ENCODE data around the gene ZNF675.
"Not testable (repeated sequence)": the region's sequence is repeated elsewhere in the genome, so short reads cannot be mapped to it uniquely, and the experiment has no call there.

ZNF675 gene

DNA sequence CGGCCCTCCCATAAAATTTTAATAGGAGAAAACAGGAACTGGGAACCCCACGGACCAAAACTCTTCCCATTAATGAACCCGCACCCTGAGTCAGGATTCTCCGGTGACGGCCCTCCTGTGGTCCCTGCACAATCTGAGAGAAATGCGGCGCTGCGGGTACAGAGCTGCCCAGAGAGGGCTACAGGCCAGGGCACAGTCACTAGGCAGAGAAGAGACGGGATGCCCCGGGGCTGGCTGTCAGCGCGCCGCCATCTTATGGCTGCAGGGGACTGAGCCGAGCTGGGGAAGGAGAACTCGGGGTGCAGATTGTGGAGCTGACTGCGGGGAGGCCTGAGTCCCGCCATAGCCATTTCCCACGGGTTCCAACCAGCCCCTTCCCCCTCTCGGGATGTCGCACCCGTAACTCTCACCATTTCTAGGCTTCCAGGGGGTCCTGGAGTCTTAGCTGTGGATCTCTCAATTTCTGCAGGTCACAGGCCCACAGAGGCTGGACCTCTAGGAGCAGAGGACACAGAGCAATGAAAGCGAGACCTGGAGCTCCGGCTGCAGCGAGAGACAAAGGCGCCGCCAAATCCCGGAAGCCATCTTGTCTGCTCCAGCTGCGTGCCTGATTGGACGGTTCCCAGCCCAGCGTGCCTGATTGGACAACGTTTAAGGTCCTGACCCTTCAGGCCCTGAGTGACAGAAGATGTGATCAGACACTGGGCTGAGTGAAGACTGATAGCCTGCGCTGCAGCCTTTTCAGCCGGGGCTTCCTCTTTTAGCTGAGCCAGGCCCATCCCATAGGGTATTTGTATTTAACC is at the start of gene ZNF675:
TSS of gene ZNF675 (minus strand) at position 592 of the 803 bp plus-strand sequence. CDS start at position 413, 179 bp downstream.
- peak; percentile 59 for DNase-seq (ENCODE audit: low read depth)

DNA sequence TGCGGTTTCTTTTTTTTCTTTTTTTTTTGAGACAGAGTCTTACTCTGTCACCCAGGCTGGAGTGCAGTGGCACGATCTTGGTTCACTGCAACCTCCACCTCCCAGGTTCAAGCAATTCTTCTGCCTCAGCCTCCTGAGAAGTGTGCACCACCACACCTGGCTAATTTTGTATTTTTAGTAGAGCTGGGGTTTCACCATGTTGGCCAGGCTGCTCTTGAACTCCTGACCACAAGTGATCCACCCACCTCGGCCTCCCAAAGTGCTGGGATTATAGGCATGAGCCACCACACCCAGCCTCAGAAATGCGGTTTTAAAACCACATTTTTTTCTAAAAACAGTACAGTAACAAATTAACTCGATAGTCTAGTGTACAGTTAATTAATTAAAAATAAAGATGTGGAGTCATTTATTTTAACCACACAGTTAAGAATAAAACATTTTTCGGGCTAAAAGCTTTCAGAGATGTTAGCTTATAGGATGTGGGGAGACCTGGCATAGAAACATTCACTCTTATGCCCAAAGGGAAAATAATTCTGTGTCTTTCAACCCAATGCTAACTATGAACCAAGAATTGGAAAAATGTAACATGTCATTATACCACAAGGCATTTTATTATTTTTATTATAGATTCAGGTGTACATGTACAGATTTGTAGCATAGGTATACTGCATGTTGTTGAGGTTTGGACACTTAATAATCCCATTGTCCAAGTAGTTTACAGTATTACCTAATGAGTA is 43.9 kb upstream of the ZNF675 start:
- not testable (repeated sequence) for DNase-seq (ENCODE audit: low read depth)

DNA sequence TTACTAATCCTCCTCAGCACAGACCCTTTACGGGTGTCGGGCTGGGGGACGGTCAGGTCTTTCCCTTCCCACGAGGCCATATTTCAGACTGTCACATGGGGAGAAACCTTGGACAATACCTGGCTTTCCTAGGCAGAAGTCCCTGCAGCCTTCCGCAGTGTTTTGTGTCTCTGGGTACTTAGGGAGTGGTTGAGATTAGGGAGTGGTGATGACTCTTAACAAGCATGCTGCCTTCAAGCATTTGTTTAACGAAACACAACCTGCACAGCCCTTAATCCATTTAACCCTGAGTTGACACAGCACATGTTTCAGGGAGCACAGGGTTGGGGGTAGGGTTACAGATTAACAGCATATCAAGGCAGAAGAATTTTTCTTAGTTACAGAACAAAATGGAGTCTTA is 37.1 kb upstream of the ZNF675 start:
- not testable (repeated sequence) for DNase-seq (ENCODE audit: low read depth)

DNA sequence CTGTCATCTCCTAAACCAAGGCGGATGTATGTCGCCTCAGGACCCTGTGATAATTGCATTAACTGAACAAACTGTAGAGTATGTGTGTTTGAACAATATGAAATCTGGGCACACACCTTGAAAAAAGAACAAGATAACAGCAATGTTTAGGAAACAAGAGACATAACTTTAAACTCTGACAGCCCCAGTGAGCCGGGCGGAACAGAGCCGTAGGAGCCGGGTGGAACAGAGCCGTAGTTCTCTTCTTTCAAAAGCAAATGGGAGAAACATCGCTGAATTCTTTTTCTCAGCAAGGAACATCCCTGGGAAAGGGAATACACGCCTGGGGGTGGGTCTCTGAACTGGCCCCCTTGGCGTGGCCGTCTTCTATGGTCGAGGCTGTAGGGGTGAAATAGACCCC is 31.8 kb upstream of the ZNF675 start:
- DNase-seq (ENCODE audit: low read depth) = no peak

DNA sequence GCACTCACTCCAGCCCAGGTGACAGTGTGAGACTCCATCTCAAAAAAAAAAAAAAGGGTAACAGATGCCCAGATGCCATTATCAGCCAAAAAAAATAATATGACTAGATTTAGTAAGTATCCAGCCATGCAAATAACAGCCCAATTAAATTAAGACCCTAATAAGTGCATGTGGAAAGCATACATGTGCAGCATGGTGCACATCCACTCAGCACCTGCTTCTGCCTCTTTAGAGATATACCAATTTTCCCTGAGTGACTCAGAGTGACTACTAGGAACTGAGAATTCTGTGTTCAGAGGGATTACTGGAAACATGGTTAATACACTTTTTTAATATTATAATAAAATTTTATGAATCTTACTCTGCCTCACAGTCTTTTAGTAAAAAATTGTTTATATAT is 29.8 kb upstream of the ZNF675 start:
- DNase-seq (ENCODE audit: low read depth) = no peak

DNA sequence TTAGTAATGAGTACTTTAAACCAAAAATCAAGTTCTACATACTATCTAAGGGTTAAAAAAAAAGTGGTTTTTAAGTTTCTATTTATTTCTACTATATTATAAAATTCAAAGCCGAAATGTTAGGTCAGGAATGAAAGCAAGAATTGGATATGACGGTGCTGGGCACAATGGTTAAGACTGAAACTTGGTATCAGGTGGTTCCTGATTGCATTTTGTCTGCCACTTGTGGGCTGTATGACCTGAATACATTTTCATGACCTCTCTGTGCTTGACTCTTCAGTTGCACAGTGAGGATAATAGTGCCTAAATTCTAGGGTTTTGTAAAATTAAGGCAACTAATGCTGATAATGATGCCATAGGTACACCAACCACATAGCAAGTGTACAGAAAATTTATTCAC is 22.3 kb upstream of the ZNF675 start:
- DNase-seq (ENCODE audit: low read depth) = no peak

DNA sequence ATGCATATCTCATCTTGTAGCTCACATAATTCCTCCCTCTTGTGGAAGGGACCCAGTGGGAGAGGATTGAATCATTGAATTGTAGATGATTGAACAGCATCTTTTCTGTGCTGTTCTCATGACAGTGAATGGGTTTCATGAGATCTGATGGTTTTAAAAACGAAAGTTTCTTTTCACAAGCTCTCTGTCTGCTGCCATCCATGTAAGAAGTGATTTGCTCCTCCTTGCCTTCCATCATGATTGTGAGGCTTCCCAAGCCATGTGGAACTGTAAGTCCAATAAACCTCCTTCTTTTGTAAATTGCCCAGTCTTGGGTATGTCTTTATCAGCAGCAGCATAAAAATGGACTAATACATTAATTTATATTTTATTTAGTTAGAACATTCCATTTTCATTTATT is 19.6 kb upstream of the ZNF675 start:
- DNase-seq (ENCODE audit: low read depth) = no peak

DNA sequence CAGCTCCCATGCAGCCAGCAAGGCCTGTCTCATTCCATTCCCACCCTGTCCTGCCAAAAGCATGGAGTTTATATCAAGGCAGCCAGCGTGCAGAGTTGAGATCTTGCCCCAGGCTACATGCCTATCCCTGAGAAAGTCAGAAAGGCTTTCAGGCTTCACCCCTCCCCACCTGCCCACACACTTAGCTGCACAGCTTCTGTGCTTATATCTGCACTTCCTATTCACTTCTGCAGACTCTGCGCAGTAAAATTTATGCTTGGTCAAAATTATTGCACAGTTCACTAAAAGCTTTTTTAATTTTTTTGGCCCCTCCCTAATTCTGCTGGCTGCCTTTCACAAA is 12.5 kb upstream of the ZNF675 start:
- no peak for DNase-seq (ENCODE audit: low read depth)

DNA sequence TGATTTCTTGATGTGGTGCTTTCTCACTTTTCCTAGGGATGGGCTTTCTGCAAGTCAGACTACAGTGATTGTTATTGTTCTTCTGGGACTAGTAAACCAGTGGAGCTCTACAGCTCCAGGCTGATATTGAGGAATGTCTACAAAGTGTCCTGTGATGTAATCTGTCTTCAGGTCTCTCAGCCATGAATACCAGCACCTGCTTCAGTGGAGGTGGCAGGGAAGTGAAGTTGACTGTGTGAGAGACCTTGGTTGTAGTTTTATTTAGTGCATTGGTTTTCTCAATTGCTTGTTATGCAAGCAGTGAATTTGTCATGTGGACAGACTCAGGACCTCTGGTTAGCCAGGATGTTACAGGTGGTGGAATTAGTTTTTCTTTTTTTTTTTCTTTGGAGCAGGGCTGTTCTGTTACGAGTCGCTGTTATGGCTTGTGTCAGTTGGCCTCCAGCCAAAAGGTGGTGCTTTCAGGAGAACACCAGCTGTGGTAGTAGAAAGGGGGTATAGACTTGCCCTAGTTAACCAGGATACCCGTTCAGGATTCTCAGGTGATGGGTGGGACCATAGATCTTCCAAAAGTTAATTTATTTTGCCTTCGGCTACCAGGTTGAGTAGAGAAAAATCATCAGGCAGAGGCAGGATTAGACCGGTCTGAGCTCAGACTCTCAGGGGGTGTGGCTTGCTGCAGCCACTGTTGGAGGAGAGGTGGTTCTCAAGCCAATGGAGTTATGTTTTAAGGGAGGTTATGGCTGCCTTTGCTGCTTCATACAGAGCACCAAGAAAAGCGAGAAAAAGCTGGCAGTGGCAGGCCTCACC is 11.9 kb upstream of the ZNF675 start:
- DNase-seq (ENCODE audit: low read depth) = no peak

DNA sequence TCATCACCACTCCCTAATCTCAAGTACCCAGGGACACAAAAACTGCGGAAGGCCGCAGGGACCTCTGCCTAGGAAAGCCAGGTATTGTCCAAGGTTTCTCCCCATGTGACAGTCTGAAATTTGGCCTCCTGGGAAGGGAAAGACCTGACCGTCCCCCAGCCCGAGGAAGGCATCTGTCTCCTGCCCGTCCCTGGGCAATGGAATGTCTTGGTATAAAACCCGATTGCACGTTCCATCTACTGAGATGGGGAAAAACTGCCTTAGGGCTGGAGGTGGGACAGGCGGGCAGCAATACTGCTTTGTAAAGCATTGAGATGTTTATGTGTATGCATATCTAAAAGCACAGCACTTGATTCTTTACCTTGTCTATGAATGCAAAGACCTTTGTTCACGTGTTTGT is 5.9 kb upstream of the ZNF675 start:
- DNase-seq (ENCODE audit: low read depth) = not testable (repeated sequence)

DNA sequence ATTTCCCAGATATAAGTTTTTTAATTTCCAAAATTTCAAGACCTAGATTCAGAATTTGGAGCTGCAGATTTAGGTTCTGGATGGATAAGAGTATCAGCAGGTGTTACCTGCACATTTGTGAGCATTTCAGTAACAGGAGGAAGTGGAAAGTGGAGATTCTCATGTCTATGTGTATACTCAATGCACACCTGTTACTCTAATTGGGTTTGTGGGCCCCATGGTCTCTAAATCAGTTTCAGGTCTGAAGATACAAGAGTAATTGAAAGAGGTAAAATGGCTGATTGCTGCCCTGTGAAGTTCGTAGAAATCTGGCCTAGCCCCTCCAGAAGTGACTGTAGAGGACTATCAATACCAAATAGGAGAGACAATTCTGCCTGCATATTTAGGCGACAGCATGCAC is 13.9 kb downstream of the ZNF675 start:
- DNase-seq (ENCODE audit: low read depth) = no peak

DNA sequence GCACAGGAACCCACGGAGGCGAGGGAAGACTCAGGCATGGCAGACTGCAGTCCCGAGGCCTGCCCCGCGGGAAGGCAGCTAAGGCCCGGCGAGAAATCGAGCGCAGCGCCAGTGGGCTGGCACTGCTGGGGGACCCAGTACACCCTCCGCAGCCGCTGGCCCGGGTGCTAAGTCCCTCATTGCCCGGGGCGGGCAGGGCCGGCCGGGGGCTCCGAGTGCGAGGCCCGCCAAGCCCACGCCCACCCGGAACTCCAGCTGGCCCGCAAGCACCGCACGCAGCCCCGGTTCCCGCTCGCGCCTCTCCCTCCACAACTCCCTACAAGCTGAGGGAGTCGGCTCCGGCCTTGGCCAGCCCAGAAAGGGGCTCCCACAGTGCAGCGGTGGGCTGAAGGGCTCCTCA is 18.4 kb downstream of the ZNF675 start:
- DNase-seq (ENCODE audit: low read depth) = not testable (repeated sequence)

DNA sequence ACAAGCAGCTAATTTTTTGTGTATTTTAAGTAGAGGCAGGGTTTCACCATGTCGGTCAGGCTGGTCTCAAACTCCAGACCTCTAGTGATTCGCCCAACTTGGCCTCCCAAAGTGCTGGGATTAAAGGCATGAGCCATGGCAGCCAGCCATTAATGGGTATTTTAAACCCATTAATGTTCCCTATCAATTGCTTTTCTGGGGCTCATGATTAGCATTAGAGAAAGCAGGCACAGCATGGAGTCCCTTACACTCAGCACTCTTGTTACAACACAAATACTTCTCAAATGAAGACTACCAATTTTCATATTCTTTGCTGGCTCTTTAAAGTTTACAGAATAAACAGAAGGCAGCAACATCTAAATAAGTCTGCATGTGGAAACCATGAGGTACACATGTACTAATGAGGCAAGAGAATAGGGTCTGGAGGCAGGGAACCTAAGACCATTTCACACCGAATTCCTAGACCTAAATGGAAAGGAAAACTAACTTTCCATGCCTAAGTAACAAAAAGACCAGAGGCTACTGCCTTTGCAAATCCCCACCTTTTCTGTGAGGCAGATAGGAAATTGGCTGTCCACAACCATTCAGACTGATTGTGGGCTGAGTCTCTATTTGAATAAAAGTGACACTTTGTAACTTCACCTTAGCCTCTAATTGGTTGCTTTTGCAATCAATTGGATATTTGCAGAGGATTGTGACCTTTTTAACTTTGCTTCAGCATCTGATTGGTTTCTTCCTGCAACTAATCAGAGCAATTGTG is 21.2 kb downstream of the ZNF675 start:
- DNase-seq (ENCODE audit: low read depth) = no peak

DNA sequence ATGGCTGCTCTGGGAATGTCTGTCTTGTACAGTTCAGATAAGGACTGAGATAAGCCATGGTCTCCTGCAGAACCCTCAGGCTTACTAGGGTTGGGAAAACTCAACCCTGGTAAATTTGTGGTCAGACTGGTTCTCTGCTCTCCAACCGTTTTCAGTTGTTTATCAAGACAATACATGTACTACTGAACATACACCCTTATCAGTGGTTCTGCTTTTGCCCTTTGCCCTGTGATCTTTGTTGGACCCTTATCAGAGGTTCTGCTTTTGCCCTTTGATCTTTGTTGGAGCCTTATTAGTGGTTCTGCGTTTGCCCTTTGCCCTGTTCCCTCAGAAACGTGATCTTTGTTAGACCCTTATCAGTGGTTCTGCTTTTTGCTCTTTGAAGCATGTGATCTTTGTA is 37.2 kb downstream of the ZNF675 start:
- not testable (repeated sequence) for DNase-seq (ENCODE audit: low read depth)
